DLD1 (cell line): Measurements from ENCODE around the gene ZC3H15.
"Not testable (repeated sequence)": the region's sequence is repeated elsewhere in the genome, so short reads cannot be mapped to it uniquely, and the experiment has no call there.

ENCODE experiments used
- in situ Hi-C: cut with HindIII; loops from 2 replicates; pipeline ENCODE4 v1.10.0; 2017; ENCODE audit warnings: low sequenced_read_pairs

The ZC3H15 gene

GRCh38 chr2:186485871-186486650 lies at the start of gene ZC3H15:
TSS of gene ZC3H15 (plus strand) at chr2:186486260. CDS start at chr2:186486383, 123 bp downstream.
- in situ Hi-C loops: no loop called here

- in situ Hi-C loops: no loop called here
These were observed 48.3 kb upstream of the ZC3H15 start for GRCh38 chr2:186437719-186438118.

- in situ Hi-C loops: not testable (repeated sequence)
These were observed 46.4 kb upstream of the ZC3H15 start for GRCh38 chr2:186439673-186440095.

- in situ Hi-C loops: no loop called here
These were observed 45.6 kb upstream of the ZC3H15 start for GRCh38 chr2:186440506-186440905.

GRCh38 chr2:186442885-186443284 lies 43.2 kb upstream of the ZC3H15 start:
- in situ Hi-C loops: no loop called here

- in situ Hi-C loops: no loop called here
These were observed 42.2 kb upstream of the ZC3H15 start for GRCh38 chr2:186443851-186444250.

GRCh38 chr2:186445506-186445905 lies 40.6 kb upstream of the ZC3H15 start:
- in situ Hi-C loops: no loop called here

GRCh38 chr2:186455613-186456012 lies 30.4 kb upstream of the ZC3H15 start:
- in situ Hi-C loops: no loop called here

- in situ Hi-C loops: no loop called here
These were observed 29.1 kb upstream of the ZC3H15 start for GRCh38 chr2:186456941-186457340.

GRCh38 chr2:186457908-186458307 lies 28.2 kb upstream of the ZC3H15 start:
- in situ Hi-C loops: no loop called here

GRCh38 chr2:186459009-186459408 lies 27.1 kb upstream of the ZC3H15 start:
- in situ Hi-C loops: no loop called here

- in situ Hi-C loops: no loop called here
These were observed 25.6 kb upstream of the ZC3H15 start for GRCh38 chr2:186460465-186460864.

GRCh38 chr2:186466743-186467142 lies 19.3 kb upstream of the ZC3H15 start:
- in situ Hi-C loops: no loop called here

GRCh38 chr2:186467421-186467820 lies 18.6 kb upstream of the ZC3H15 start:
- in situ Hi-C loops: no loop called here

GRCh38 chr2:186472722-186473493 lies 13.2 kb upstream of the ZC3H15 start:
- in situ Hi-C loops: not testable (repeated sequence)

- in situ Hi-C loops: not testable (repeated sequence)
These were observed 11.8 kb upstream of the ZC3H15 start for GRCh38 chr2:186474239-186474638.

GRCh38 chr2:186477790-186478189 lies 8.3 kb upstream of the ZC3H15 start:
- in situ Hi-C loops: no loop called here

GRCh38 chr2:186480991-186481390 lies 5.1 kb upstream of the ZC3H15 start:
- in situ Hi-C loops: no loop called here

GRCh38 chr2:186484062-186484735 lies 1.9 kb upstream of the ZC3H15 start:
- in situ Hi-C loops: no loop called here

GRCh38 chr2:186485576-186485870 lies 537 bp upstream of the ZC3H15 start:
- in situ Hi-C loops: no loop called here
